ENCODE results near the gene PRKN. TPM values are rescaled to one million over a fixed set of nuclear protein-coding genes. Genes with fewer than 3 reads are reported as not detected.

PRKN gene
- total RNA-seq, 1 experiment from 2014 or later, result 0.46 TPM

- Histone ChIP-seq H3K4me1 (ENCODE audit: control insufficient read depth, insufficient read depth, low read length) (no peaks in the 10 kb centered on the region), H3K27ac (ENCODE audit: low read length) (no peak overlapping the region), H3K4me3 (ENCODE audit: low read depth in 2 of 2, low read length in 2 of 2) (no peak overlapping the region), H3K36me3 (ENCODE audit: control insufficient read depth, insufficient read depth, low read length) (no peaks in the 10 kb centered on the region), H3K27me3 (ENCODE audit: control insufficient read depth, insufficient read depth, low read length) (no peaks in the 10 kb centered on the region), H3K9me3 (ENCODE audit: control insufficient read depth, insufficient read depth, low read depth, low read length) (no peaks in the 10 kb centered on the region)
- ATAC-seq (no peak), DNase-seq (ENCODE audit: low read depth, low spot score) (no peak)
- CTCF ChIA-PET, result no interaction called here
- POLR2A ChIA-PET, result no interaction called here
- no TSS peak for BruUV-seq (replicated peaks)
- in situ Hi-C loops (cut with HindIII; ENCODE audit: low pct_unique_long_range_greater_than_20kb, low sequenced_read_pairs), result no loop called here
- intact Hi-C loops (cut with micrococcal nuclease; ENCODE audit: unreplicated experiment), result no loop called here
- TF ChIP-seq POLR2AphosphoS5 (IDR thresholded peaks at IDR 0.05; ENCODE audit: low read depth, low read length), result no peak
- TF ChIP-seq REST (IDR thresholded peaks at IDR 0.05; ENCODE audit: insufficient read depth in 1 of 2, low read depth in 2 of 2, low read length in 1 of 2), result no peak
- no peak for TF ChIP-seq TCF7L2 (IDR thresholded peaks at IDR 0.05; ENCODE audit: low read depth, low read length)
- no peak for TF ChIP-seq CTCF (IDR thresholded peaks at IDR 0.05)
- no peak for TF ChIP-seq SIN3A (IDR thresholded peaks at IDR 0.05; ENCODE audit: borderline replicate concordance, insufficient read depth, low read depth, low read length)
Measured at GRCh38 chr6:162017536-162017935, 710.0 kb downstream of the PRKN start.

GRCh38 chr6:162014069-162014811 lies 713.3 kb downstream of the PRKN start:
- in situ Hi-C loops (cut with HindIII; ENCODE audit: low pct_unique_long_range_greater_than_20kb, low sequenced_read_pairs), result no loop called here
- TF ChIP-seq TCF7L2 (IDR thresholded peaks at IDR 0.05; ENCODE audit: low read depth, low read length), result no peak
- TF ChIP-seq REST (IDR thresholded peaks at IDR 0.05; ENCODE audit: insufficient read depth in 1 of 2, low read depth in 2 of 2, low read length in 1 of 2), result no peak
- no peak for TF ChIP-seq CTCF (IDR thresholded peaks at IDR 0.05)
- Histone ChIP-seq H3K4me3 (ENCODE audit: low read depth in 2 of 2, low read length in 2 of 2) (no peak overlapping the region), H3K9me3 (ENCODE audit: control insufficient read depth, insufficient read depth, low read depth, low read length) (no peaks in the 10 kb centered on the region), H3K4me1 (ENCODE audit: control insufficient read depth, insufficient read depth, low read length) (no peaks in the 10 kb centered on the region), H3K27me3 (ENCODE audit: control insufficient read depth, insufficient read depth, low read length) (no peaks in the 10 kb centered on the region), H3K36me3 (ENCODE audit: control insufficient read depth, insufficient read depth, low read length) (no peaks in the 10 kb centered on the region), H3K27ac (ENCODE audit: low read length) (no peak overlapping the region)
- DNase-seq (ENCODE audit: low read depth, low spot score) (no peak), ATAC-seq (no peak)
- ChIA-PET CTCF (no interaction called here), POLR2A (no interaction called here)
- BruUV-seq (replicated peaks), result no TSS peak
- intact Hi-C loops (cut with micrococcal nuclease; ENCODE audit: unreplicated experiment), result no loop called here
